Measurements from ENCODE around the gene APOL2.
A peak's percentile ranks its signal among the peaks of the same experiment; 100 is the strongest.
"Not testable (repeated sequence)": the region's sequence is repeated elsewhere in the genome, so short reads cannot be mapped to it uniquely, and the experiment has no call there.

APOL2 gene

GRCh38 chr22:36192542-36192941 lies 46.8 kb downstream of the APOL2 start:
- Histone ChIP-seq H3K4me2 (ENCODE audit: low read length) (no peak overlapping the region), H3K79me2 (no peaks in the 10 kb centered on the region), H3K4me1 (no peaks in the 10 kb centered on the region), H2AFZ (no peak overlapping the region), H3K4me3 (ENCODE audit: low read depth, low read length) (no peak overlapping the region), H3K9me3 (ENCODE audit: control insufficient read depth, low read length) (no peaks in the 10 kb centered on the region), H3K9ac (no peak overlapping the region), H3K27ac (no peak overlapping the region), H3K27me3 (ENCODE audit: control insufficient read depth, insufficient read depth, low read length) (no peaks in the 10 kb centered on the region), H3K36me3 (ENCODE audit: control insufficient read depth, insufficient read depth, low read length) (no peaks in the 10 kb centered on the region)
- no peak for TF ChIP-seq CTCF (IDR thresholded peaks at IDR 0.05)

GRCh38 chr22:36191106-36191836 lies 48.1 kb downstream of the APOL2 start:
- H3K4me2 ChIP-seq (ENCODE audit: low read length), result no peak overlapping the region
- no peaks in the 10 kb centered on the region for H3K4me1 ChIP-seq
- H3K79me2 ChIP-seq, result no peaks in the 10 kb centered on the region
- H2AFZ ChIP-seq, result no peak overlapping the region
- no peak overlapping the region for H3K4me3 ChIP-seq (ENCODE audit: low read depth, low read length)
- H3K36me3 ChIP-seq (ENCODE audit: control insufficient read depth, insufficient read depth, low read length), result no peaks in the 10 kb centered on the region
- no peak for TF ChIP-seq CTCF (IDR thresholded peaks at IDR 0.05)
- no peaks in the 10 kb centered on the region for H3K9me3 ChIP-seq (ENCODE audit: control insufficient read depth, low read length)
- H3K27me3 ChIP-seq (ENCODE audit: control insufficient read depth, insufficient read depth, low read length), result no peaks in the 10 kb centered on the region
- H3K9ac ChIP-seq, result no peak overlapping the region
- H3K27ac ChIP-seq, result no peak overlapping the region

GRCh38 chr22:36187862-36188261 lies 51.5 kb downstream of the APOL2 start:
- not testable (repeated sequence) for H3K79me2 ChIP-seq; H3K9me3 ChIP-seq (ENCODE audit: control insufficient read depth, low read length); H3K4me1 ChIP-seq; H3K36me3 ChIP-seq (ENCODE audit: control insufficient read depth, insufficient read depth, low read length); H3K9ac ChIP-seq; H3K27ac ChIP-seq; H2AFZ ChIP-seq; H3K4me3 ChIP-seq (ENCODE audit: low read depth, low read length); H3K27me3 ChIP-seq (ENCODE audit: control insufficient read depth, insufficient read depth, low read length); H3K4me2 ChIP-seq (ENCODE audit: low read length)

GRCh38 chr22:36185828-36186624 lies 53.3 kb downstream of the APOL2 start:
- H3K27ac ChIP-seq, result no peak overlapping the region
- no peak overlapping the region for H2AFZ ChIP-seq
- peak overlapping the region; percentile 17 for H3K4me2 ChIP-seq (ENCODE audit: low read length)
- TF ChIP-seq CTCF (IDR thresholded peaks at IDR 0.05), result no peak
- H3K9ac ChIP-seq, result no peak overlapping the region
- peaks cover 5% of the 10 kb centered on the region for H3K4me1 ChIP-seq
- no peaks in the 10 kb centered on the region for H3K9me3 ChIP-seq (ENCODE audit: control insufficient read depth, low read length)
- no peaks in the 10 kb centered on the region for H3K36me3 ChIP-seq (ENCODE audit: control insufficient read depth, insufficient read depth, low read length)
- no peaks in the 10 kb centered on the region for H3K79me2 ChIP-seq
- H3K4me3 ChIP-seq (ENCODE audit: low read depth, low read length), result peak overlapping the region; percentile 11
- no peaks in the 10 kb centered on the region for H3K27me3 ChIP-seq (ENCODE audit: control insufficient read depth, insufficient read depth, low read length)

GRCh38 chr22:36184433-36185025 lies 54.8 kb downstream of the APOL2 start:
- Histone ChIP-seq H3K27ac (no peak overlapping the region), H3K4me2 (ENCODE audit: low read length) (no peak overlapping the region), H3K4me1 (peaks cover 5% of the 10 kb centered on the region), H3K9ac (no peak overlapping the region), H2AFZ (no peak overlapping the region), H3K4me3 (ENCODE audit: low read depth, low read length) (no peak overlapping the region), H3K27me3 (ENCODE audit: control insufficient read depth, insufficient read depth, low read length) (no peaks in the 10 kb centered on the region), H3K79me2 (no peaks in the 10 kb centered on the region), H3K36me3 (ENCODE audit: control insufficient read depth, insufficient read depth, low read length) (no peaks in the 10 kb centered on the region), H3K9me3 (ENCODE audit: control insufficient read depth, low read length) (no peaks in the 10 kb centered on the region)
- no peak for TF ChIP-seq CTCF (IDR thresholded peaks at IDR 0.05)

Data from parathyroid adenoma (tissue), 2 donors.